OCI-LY7 (cell line): ENCODE results near the gene GET4. TPM values are rescaled to one million over a fixed set of nuclear protein-coding genes. Genes with fewer than 3 reads are reported as not detected.

ENCODE experiments used
- BruUV-seq: library from RNA; stranded (reverse); fragments of 400-500 nt; replicated peaks from 2 replicates; lab custom pipeline; 2021; lab: Mats Ljungman, UMichigan
- CTCF ChIA-PET: fragments of 300-600 bp; sonication (Branson Sonifier 250); formaldehyde crosslinking; loops from one replicate; lab custom pipeline; 2022; ENCODE audit warnings: antibody characterized with exemption; ENCODE audit not compliant: unreplicated experiment; lab: Charles Lee
- POLR2A ChIA-PET: fragments of 300-600 bp; sonication (Branson Sonifier 250); formaldehyde crosslinking; loops from one replicate; lab custom pipeline; 2022; ENCODE audit warnings: antibody characterized with exemption; lab: Charles Lee
- DNase-seq: peaks from one replicate; pipeline ENCODE4 v3.0.0-alpha.2; 2015; ENCODE audit warnings: low spot score
- H2AFZ ChIP-seq: fragments of 200-600 bp; sonication (generic), shearing (Covaris generic); 2 replicates; pipeline ENCODE4 v1.6.1; 2014; ENCODE audit warnings: mild to moderate bottlenecking, antibody characterized with exemption, low read length, moderate library complexity
- H3K27ac ChIP-seq: fragments of 200-600 bp; sonication (generic); 2 replicates; pipeline ENCODE4 v1.5.1; 2014; ENCODE audit warnings: mixed run types, low read depth, mild to moderate bottlenecking, moderate library complexity, low read length, inconsistent platforms; ENCODE audit not compliant: poor library complexity, severe bottlenecking
- H3K36me3 ChIP-seq: fragments of 200-600 bp; sonication (generic); 2 replicates; pipeline ENCODE4 v1.6.1; 2014; ENCODE audit warnings: mild to moderate bottlenecking, antibody characterized with exemption, low read length, moderate library complexity, mixed read lengths; ENCODE audit not compliant: insufficient read depth
- H3K4me1 ChIP-seq: fragments of 200-600 bp; sonication (generic); 2 replicates; pipeline ENCODE4 v1.5.1; 2014; ENCODE audit warnings: mild to moderate bottlenecking, low read length; ENCODE audit not compliant: insufficient read depth, poor library complexity, severe bottlenecking
- H3K4me2 ChIP-seq: fragments of 200-600 bp; sonication (generic); 2 replicates; pipeline ENCODE4 v1.6.1; 2014; ENCODE audit warnings: mild to moderate bottlenecking, low read length
- H3K4me3 ChIP-seq: fragments of 200-600 bp; sonication (generic); 2 replicates; pipeline ENCODE4 v1.5.1; 2014; ENCODE audit warnings: mild to moderate bottlenecking, low read depth, low read length; ENCODE audit not compliant: poor library complexity, severe bottlenecking
- H3K79me2 ChIP-seq: fragments of 200-600 bp; sonication (generic); 2 replicates; pipeline ENCODE4 v1.6.1; 2016; ENCODE audit warnings: low read depth, mild to moderate bottlenecking, low read length, moderate library complexity, mixed read lengths; ENCODE audit not compliant: insufficient read depth
- H3K9me2 ChIP-seq: fragments of 200-600 bp; sonication (generic); 2 replicates; pipeline ENCODE4 v1.6.1; 2016; ENCODE audit warnings: mild to moderate bottlenecking, low read length, mixed read lengths; ENCODE audit not compliant: insufficient read depth
- H3K9me3 ChIP-seq: fragments of 200-600 bp; sonication (generic); 2 replicates; pipeline ENCODE4 v1.6.1; 2014; ENCODE audit warnings: mild to moderate bottlenecking, mixed run types, low read length, mixed read lengths
- H4K20me1 ChIP-seq: fragments of 200-600 bp; sonication (generic); 2 replicates; pipeline ENCODE4 v1.6.1; 2014; ENCODE audit warnings: mild to moderate bottlenecking, antibody characterized with exemption, low read length, moderate library complexity, mixed read lengths; ENCODE audit not compliant: insufficient read depth
- EZH2phosphoT487 ChIP-seq: fragments of 200-600 bp; sonication (generic); IDR thresholded peaks from 2 replicates; pipeline ENCODE4 v1.6.1; 2018; ENCODE audit warnings: low read depth, borderline replicate concordance, mild to moderate bottlenecking, mixed run types, antibody characterized with exemption, low read length, moderate library complexity, mixed read lengths
- intact Hi-C: fragments of 100-400 bp; cut with micrococcal nuclease; formaldehyde crosslinking; loops from one replicate; pipeline ENCODE4 v1.10.0; 2022; ENCODE audit not compliant: unreplicated experiment
- total RNA-seq, 2 experiments: library from RNA; depleted of rRNA in 1 of 2; stranded (reverse); fragments of >200 nt in 1 of 2; shearing (Covaris generic) in 1 of 2; gene quantifications; 2 replicates each; pipeline ENCODE4 v1.2.3, GENCODE V29; 2014 to 2022
- TF ChIP-seq, protein P1 (sequence below): fragments of 200-600 bp; sonication (generic); conservative IDR thresholded peaks from 2 replicates; pipeline ENCODE4 v1.5.1; 2014; ENCODE audit warnings: mild to moderate bottlenecking, antibody characterized with exemption, low read length, moderate library complexity, mixed read lengths

GET4 gene
- total RNA-seq, 2 experiments from 2014 or later: 46.3 to 54.5 TPM

DNA sequence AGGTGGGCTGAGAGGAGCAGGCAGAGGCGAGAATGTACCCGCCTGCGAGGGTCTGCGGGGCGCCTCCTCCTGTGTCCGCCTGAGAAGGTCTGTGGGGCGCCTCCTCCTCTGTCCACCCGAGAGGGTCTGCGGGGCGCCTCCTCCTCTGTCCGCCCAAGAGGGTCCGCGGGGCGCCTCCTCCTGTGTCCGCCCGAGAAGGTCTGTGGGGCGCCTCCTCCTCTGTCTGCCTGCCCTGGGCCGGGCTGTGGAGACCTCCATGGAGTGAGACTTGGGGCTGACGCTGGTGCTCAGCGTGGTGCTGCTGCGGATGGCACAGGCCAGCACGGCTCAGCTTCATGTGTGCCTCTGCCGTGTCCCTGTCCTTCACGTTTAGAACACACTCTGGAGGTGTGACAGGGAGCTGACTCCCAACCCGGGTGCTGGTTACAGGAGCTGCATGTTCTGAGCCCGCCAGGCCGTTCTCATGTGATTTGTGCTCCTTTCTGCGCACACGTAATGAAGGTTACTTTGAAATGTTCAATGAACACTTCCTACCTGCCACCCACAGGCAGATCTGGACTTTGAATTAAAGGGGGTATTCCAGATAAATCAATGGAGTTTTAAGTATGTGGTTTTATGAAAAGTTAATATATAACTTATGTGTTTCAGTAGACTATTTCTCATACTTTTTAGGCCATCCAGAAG, 20.5 kb upstream of the GET4 start:
- BruUV-seq: no TSS peak
- Histone ChIP-seq H2AFZ (no peak overlapping the region), H3K4me2 (no peak overlapping the region), H3K27ac (no peak overlapping the region), H3K79me2 (no peaks in the 10 kb centered on the region), H3K36me3 (peaks cover 68% of the 10 kb centered on the region), H3K4me1 (no peaks in the 10 kb centered on the region), H3K9me3 (no peaks in the 10 kb centered on the region), H3K9me2 (no peaks in the 10 kb centered on the region), H3K4me3 (no peak overlapping the region), H4K20me1 (no peaks in the 10 kb centered on the region)
- POLR2A ChIA-PET: no interaction called here
- TF ChIP-seq, protein P1, sequence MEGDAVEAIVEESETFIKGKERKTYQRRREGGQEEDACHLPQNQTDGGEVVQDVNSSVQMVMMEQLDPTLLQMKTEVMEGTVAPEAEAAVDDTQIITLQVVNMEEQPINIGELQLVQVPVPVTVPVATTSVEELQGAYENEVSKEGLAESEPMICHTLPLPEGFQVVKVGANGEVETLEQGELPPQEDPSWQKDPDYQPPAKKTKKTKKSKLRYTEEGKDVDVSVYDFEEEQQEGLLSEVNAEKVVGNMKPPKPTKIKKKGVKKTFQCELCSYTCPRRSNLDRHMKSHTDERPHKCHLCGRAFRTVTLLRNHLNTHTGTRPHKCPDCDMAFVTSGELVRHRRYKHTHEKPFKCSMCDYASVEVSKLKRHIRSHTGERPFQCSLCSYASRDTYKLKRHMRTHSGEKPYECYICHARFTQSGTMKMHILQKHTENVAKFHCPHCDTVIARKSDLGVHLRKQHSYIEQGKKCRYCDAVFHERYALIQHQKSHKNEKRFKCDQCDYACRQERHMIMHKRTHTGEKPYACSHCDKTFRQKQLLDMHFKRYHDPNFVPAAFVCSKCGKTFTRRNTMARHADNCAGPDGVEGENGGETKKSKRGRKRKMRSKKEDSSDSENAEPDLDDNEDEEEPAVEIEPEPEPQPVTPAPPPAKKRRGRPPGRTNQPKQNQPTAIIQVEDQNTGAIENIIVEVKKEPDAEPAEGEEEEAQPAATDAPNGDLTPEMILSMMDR: no peak
- no peak for TF ChIP-seq EZH2phosphoT487
- CTCF ChIA-PET: no interaction called here
- intact Hi-C loops: no loop called here
- no peak for DNase-seq

DNA sequence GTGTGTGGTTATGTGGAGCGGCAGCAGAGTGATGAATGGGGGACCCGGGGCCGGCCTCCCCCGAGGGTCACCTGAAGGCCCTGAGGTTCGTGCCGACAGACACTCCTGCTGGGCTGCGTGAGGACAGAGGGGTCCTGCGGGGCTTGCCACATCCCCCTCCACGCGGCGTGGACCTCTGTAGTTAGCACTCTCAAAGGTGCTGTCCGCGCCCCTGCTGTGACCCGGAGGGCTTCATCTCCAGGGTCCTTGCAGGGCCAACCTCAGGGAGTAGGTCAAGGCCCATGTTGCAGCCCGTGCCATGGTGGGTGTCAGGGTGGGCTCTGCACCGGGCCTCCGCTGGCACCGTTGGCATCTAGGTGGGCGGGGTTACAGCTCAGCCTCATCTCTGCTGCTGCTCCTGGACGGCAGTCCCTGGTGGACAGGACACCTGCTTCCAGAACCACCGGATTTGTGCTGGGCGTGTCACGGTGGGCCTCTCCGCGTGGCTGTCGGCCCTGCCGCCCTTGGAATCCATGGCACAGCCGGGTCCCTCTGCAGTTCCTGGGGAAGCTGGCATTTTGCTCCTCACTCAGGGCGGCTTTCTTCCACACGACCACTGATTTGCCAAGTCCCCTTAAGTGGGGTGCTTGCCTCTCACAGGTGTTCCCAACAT, 19.8 kb upstream of the GET4 start:
- no peak for TF ChIP-seq EZH2phosphoT487
- TF ChIP-seq, protein P1: no peak
- Histone ChIP-seq H2AFZ (no peak overlapping the region), H3K9me3 (no peaks in the 10 kb centered on the region), H4K20me1 (no peaks in the 10 kb centered on the region), H3K4me2 (no peak overlapping the region), H3K9me2 (no peaks in the 10 kb centered on the region), H3K27ac (no peak overlapping the region), H3K4me3 (no peak overlapping the region), H3K79me2 (no peaks in the 10 kb centered on the region), H3K36me3 (peaks cover 76% of the 10 kb centered on the region), H3K4me1 (no peaks in the 10 kb centered on the region)
- ChIA-PET POLR2A (no interaction called here), CTCF (no interaction called here)
- no peak for DNase-seq
- intact Hi-C loops: no loop called here
- no TSS peak for BruUV-seq

DNA sequence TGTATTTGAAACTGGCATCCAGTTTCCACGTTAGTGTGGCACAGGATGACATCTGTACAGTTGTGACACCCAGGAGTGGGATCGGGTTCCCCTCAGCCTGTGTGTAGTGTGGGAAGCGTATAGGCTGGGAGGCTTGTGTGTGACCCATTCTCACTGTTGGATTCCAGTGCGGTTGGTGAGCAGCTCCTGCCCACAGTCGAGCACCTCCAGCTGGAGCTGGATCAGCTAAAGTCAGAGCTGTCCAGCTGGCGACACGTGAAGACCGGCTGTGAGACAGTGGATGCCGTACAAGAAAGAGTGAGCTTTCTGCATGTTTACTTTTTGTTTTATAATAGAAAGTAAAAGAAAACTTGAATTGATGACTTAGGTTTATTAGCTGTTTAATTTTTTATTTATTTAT, 18.7 kb upstream of the GET4 start:
- Histone ChIP-seq H3K4me2 (no peak overlapping the region), H3K9me3 (no peaks in the 10 kb centered on the region), H3K4me1 (no peaks in the 10 kb centered on the region), H3K79me2 (no peaks in the 10 kb centered on the region), H3K9me2 (no peaks in the 10 kb centered on the region), H2AFZ (no peak overlapping the region), H3K27ac (no peak overlapping the region), H3K36me3 (peaks cover 79% of the 10 kb centered on the region), H4K20me1 (no peaks in the 10 kb centered on the region), H3K4me3 (no peak overlapping the region)
- ChIA-PET CTCF (no interaction called here), POLR2A (no interaction called here)
- TF ChIP-seq EZH2phosphoT487: no peak
- TF ChIP-seq, protein P1: no peak
- intact Hi-C loops: no loop called here
- BruUV-seq: no TSS peak
- DNase-seq: no peak
